ENCODE measurements around the gene IGFL1.
"Not testable (repeated sequence)": the region's sequence is repeated elsewhere in the genome, so short reads cannot be mapped to it uniquely, and the experiment has no call there.

- not testable (repeated sequence) for TF ChIP-seq POLR2AphosphoS5, POLR2A, CTCF (IDR thresholded peaks at IDR 0.05)
Measured at GRCh38 chr19:46212592-46212991, 16.9 kb upstream of the IGFL1 start.

All from stomach (tissue), 4 donors.